ENCODE data around the gene ARF3. TPM values are rescaled to one million over a fixed set of nuclear protein-coding genes. Genes with fewer than 3 reads are reported as not detected.

ARF3 gene
- total RNA-seq, 6 experiments from 2014 or later: 186 to 213 (median 203) TPM

- H3K27ac Mint-ChIP-seq: no peak overlapping the region
- no peak for DNase-seq
- no peak for TF ChIP-seq CTCF (IDR thresholded peaks at IDR 0.05)
- H3K4me1 Mint-ChIP-seq (ENCODE audit: low read depth): peaks cover 37% of the 10 kb centered on the region
- H3K36me3 Mint-ChIP-seq (ENCODE audit: low read depth): peaks cover 6% of the 10 kb centered on the region; the same call in 1 of the 2 replicates
- H3K9me3 Mint-ChIP-seq: no peaks in the 10 kb centered on the region
- H3K27me3 Mint-ChIP-seq (ENCODE audit: insufficient read depth): peaks cover 68% of the 10 kb centered on the region
- H3K4me3 Mint-ChIP-seq: no peak overlapping the region; the same call in none of the 2 replicates
These were observed 23.2 kb upstream of the ARF3 start for GRCh38 chr12:48980389-48980952.

DNA sequence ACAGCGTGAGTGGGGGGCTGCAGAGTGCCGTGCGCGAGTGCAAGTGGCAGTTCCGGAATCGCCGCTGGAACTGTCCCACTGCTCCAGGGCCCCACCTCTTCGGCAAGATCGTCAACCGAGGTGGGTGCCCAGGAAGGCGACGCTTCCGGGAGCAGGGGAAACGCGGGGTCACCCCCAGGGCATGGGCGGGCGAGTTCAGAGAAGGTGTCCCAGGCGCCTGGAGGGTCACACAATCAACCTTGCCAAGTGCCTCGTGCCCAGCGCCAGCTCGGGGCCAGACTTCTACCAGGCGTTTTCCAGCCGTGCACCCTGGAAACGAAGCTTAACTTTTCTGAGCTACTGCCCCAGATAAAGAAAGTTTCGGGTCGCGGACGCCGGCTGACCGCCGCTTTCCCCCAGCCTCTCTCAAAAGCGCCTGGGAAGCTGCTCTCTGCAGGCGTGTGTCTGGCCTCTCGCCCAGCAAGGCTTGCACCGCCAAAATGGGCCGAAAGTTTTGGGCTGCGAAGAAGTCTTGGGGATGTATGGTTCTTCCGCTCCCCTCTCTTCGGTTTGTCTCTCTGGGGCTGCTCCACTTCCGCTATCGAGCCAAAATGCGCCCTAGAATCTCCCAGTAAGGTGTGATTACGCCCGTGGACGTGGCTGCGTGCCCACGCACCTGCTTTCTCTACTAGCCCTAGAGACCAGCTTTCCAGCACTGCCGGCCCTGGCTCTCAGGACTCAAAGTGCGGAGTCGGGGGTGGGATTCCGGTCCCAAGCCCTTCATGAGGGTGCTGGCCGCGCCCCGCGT is 22.5 kb upstream of the ARF3 start:
- TF ChIP-seq CTCF (IDR thresholded peaks at IDR 0.05): no peak
- no peak for DNase-seq
- Mint-ChIP-seq H3K27me3 (ENCODE audit: insufficient read depth) (peaks cover 67% of the 10 kb centered on the region), H3K4me1 (ENCODE audit: low read depth) (peaks cover 37% of the 10 kb centered on the region), H3K36me3 (ENCODE audit: low read depth) (peaks cover 6% of the 10 kb centered on the region; the same call in 1 of the 2 replicates), H3K9me3 (no peaks in the 10 kb centered on the region), H3K27ac (no peak overlapping the region), H3K4me3 (peak overlapping the region; percentile 60)

DNA sequence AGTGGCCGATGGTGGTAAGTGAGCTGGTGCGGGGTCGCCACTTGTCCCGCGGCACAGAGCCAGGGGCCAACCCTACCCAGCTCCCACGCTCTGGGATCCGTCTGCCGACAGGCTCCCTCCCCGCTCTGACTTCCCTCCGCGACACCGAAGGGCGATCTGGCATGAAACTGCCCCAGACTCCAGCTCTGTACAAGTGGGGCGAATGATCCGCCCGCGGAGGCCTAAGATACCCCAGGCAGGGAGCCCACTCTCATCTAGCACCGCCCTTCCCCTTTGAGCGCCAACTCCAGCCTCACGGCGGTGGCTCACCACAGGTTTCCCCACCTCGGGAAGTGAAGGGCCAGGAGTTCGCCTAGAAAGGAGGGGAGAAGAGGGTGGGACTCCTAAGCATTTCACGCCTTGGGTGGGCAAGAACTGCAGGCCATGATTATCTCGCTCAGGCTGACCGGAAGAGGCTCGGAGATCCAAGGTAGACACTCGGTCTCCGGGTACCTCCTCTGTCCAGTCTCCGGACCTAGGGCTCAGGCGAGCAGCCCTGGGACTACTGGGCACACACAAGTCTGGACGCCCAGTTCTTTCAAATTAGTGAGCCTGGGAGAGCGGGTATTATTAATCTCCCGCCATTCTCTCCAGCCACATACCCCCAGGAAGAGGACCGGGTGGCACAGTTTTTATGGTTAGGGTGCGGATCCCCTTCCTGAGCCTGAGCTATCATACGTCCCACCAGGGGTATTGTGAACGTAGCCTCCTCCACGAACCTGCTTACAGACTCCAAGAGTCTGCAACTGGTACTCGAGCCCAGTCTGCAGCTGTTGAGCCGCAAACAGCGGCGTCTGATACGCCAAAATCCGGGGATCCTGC is 21.7 kb upstream of the ARF3 start:
- no peaks in the 10 kb centered on the region for H3K9me3 Mint-ChIP-seq
- peaks cover 6% of the 10 kb centered on the region; the same call in 1 of the 2 replicates for H3K36me3 Mint-ChIP-seq (ENCODE audit: low read depth)
- no peak for TF ChIP-seq CTCF (IDR thresholded peaks at IDR 0.05)
- DNase-seq: no peak
- H3K4me1 Mint-ChIP-seq (ENCODE audit: low read depth): peaks cover 44% of the 10 kb centered on the region
- peaks cover 64% of the 10 kb centered on the region for H3K27me3 Mint-ChIP-seq (ENCODE audit: insufficient read depth)
- no peak overlapping the region for H3K27ac Mint-ChIP-seq
- H3K4me3 Mint-ChIP-seq: peak overlapping the region; percentile 58

GRCh38 chr12:48978291-48978740 is 21.0 kb upstream of the ARF3 start, which contains the start of gene WNT1:
Gene WNT1, plus strand, starts transcription at chr12:48978322. Its CDS starts 329 bp downstream, at chr12:48978651.
- DNase-seq: no peak
- peak within 1 kb of the TSS; percentile 44 for H3K27ac Mint-ChIP-seq
- H3K4me3 Mint-ChIP-seq: peak within 1 kb of the TSS; percentile 58
- peaks cover 58% of the 10 kb centered on the region for H3K27me3 Mint-ChIP-seq (ENCODE audit: insufficient read depth)
- no peaks in the 10 kb centered on the region for H3K9me3 Mint-ChIP-seq
- H3K4me1 Mint-ChIP-seq (ENCODE audit: low read depth): peaks cover 51% of the 10 kb centered on the region
- peak; percentile 70 for TF ChIP-seq CTCF (IDR thresholded peaks at IDR 0.05)
- peaks cover 6% of the 10 kb centered on the region; the same call in 1 of the 2 replicates for H3K36me3 Mint-ChIP-seq (ENCODE audit: low read depth)
